Right forelimb (tissue), 1 donor: Measurements from ENCODE around the gene ODAD4.

Experiments used
- DNase-seq: peaks from one replicate; pipeline ENCODE4 v3.0.0-alpha.2; 2018

The ODAD4 gene

DNA sequence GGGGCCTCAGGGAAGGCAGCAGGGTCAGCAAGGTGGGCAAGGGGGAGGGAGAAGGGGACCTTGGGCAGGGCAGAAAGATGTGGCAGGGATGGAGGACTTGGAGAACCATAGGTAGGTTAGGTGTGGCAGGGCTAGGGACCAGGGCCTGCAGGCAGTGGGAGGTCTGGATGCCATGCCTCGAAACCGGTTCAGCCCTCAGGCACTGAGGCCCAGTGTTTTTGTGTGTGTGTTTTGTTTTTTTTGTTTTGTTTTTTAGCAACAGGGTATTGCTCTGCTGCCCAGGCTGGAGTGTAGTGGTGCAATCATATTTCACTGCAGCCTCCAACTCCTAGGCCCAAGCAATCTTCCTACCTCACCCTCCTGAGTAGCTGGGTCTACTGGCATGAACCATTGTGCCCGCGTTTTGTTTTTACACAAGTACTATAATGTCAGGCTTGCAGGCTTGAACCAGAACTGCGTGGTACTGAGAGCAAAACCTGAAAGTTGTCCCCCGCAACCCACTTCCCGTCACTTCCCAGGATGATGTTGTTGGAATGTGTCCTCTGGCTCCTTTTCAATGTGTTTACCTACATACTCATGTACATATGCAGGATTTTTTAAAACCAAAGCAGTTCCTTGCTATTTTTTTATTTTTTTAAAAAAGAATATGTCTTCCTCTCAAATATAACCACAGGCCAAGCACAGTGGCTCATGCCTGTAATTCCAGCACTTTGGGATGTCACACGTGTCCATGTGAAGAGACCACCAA, 12.4 kb downstream of the ODAD4 start:
- no peak for DNase-seq

GRCh38 chr17:41943492-41943891, 13.1 kb downstream of the ODAD4 start:
- no peak for DNase-seq

DNA sequence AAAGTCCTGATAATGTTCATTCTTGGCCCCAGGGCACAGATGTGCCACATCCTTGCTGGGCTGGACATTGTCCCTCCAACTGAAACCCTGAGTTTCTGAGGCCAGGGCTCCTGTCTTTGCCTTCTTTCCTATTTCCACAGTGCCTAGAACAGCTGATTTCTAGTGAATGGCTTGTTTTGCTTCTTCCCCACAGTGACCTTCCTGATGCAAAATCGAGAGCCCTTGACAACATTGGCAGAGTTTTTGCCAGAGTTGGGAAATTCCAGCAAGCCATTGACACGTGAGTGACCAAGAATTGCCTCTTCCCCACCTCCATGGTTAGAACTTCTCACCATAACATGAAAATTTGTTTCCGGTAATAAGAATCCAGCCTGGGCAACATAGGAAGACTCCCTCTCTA, 14.5 kb downstream of the ODAD4 start:
- DNase-seq, result no peak

GRCh38 chr17:41948762-41949460, 18.5 kb downstream of the ODAD4 start:
- DNase-seq, result no peak

GRCh38 chr17:41956522-41956921, 26.1 kb downstream of the ODAD4 start:
- DNase-seq, result no peak

GRCh38 chr17:41957031-41957868, 26.8 kb downstream of the ODAD4 start:
- DNase-seq, result no peak

GRCh38 chr17:41957869-41958439, 27.5 kb downstream of the ODAD4 start:
- DNase-seq, result no peak

DNA sequence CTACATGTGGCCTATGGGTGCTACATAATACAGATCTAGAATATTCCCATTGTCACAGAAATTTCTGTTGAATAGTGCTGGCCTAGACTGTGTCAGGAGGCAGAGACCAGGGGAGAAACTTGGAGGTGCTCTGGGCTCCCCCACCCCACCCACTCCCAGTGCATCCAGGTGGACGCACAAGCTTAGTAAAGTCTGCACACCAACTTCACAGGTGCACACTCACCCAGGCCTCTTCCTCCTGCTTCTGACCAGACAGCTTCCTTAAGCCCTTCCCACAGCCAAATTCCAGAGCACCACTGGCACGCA, 28.6 kb downstream of the ODAD4 start:
- no peak for DNase-seq

DNA sequence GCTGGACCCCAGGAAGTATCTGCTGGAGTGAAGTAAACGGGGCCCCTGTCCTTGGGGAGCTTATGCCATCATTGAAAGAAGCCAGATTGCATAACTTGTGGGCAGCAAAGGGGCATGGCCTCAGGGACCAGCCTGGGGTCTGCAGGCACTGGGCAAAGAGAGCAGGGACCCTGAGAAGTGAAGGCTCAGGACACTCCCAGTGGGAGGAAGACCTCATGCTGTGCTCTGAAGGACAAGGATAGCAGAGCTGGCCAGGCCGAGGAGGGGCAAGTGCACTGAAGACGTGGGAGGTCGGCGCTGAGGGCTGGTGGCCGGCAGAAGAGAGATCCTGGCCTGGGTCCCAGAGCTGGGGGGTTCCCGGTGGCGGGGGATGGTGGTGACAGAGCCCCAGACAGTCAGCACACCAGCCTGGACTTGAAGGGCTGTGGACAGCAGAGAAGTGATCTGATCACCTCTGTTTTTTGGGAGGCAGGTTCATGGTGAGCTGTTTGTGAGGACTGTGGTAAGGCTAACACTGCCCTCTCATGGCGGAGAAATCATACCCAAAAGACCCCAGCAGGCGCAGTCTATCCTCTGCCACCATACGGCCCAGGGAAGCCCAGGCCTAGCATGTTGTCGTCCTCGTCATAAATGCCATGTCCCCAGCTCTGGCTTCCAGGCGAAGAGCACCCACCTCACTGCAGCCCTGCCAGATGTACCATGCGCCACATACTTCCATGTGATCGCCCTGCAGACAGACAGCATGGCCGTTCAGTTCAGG, 29.1 kb downstream of the ODAD4 start:
- DNase-seq, result no peak

DNA sequence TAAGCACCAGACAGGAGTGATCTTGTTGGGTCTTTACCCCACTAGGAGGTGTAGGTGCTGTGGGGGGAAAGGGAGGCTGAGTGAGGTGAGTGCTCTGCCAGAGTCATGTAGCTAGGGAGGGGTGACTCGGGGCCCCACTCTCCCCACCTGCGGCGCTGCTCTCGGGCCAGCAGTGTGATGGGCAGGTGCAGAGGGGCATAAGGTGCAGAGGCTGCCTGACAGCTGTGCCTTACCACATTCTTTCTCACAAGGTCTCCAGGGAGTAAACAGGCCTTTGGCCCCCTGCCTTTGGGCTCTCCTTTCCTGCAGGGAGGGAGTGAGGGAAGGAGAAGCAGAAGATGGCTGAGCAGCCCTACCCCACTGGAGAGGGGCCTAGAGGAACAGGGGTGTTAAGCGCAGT, 31.7 kb downstream of the ODAD4 start:
- no peak for DNase-seq

- peak; percentile 86 for DNase-seq
These were observed 32.5 kb downstream of the ODAD4 start for GRCh38 chr17:41962768-41963434.

- DNase-seq, result peak; percentile 57
These were observed 35.5 kb downstream of the ODAD4 start for GRCh38 chr17:41965694-41966462.

- DNase-seq, result peak; percentile 93
These were observed 36.2 kb downstream of the ODAD4 start, which contains the start of gene CNP for GRCh38 chr17:41966463-41967140. Gene CNP (plus strand): TSS chr17:41966795. CDS start chr17:41966885, 90 bp downstream.

DNA sequence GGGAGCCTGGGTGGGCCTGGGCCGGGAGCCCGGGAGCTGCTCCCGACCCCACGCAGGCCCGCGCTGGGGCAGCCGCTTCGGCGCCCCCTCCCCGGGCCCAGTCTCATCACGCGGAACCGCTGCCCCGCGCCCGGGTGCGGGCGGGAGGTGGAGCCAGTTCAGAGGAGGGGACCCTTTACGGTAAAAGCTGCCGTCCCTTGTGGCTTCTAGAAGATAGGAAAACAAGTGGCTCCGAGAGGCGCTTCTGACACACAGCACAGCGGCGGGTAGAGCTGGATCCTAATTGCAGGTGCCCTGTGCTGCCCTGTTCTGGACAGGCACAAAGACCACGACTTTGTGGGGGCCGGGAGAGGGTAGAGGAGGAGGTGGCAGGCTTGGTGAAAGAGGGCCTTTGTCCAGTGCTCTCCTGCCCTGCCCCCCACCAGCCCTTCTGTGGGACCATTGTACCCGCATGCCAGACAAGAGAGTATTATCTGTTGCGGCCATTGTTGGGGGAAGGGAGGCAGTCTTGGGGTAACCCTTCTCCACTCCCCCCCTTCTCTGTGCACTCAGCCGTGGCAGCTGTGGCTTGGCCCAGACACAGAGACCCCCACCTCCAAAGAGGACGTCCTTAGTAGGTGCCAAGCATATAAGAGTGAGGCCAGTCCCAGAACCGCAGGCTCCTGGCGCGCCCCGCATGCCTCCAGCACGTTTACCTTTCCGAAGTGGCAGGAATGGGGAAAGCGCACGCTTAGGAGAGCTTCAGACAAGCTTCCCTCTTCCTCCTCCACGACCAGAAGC, 36.9 kb downstream of the ODAD4 start:
- DNase-seq, result no peak

DNA sequence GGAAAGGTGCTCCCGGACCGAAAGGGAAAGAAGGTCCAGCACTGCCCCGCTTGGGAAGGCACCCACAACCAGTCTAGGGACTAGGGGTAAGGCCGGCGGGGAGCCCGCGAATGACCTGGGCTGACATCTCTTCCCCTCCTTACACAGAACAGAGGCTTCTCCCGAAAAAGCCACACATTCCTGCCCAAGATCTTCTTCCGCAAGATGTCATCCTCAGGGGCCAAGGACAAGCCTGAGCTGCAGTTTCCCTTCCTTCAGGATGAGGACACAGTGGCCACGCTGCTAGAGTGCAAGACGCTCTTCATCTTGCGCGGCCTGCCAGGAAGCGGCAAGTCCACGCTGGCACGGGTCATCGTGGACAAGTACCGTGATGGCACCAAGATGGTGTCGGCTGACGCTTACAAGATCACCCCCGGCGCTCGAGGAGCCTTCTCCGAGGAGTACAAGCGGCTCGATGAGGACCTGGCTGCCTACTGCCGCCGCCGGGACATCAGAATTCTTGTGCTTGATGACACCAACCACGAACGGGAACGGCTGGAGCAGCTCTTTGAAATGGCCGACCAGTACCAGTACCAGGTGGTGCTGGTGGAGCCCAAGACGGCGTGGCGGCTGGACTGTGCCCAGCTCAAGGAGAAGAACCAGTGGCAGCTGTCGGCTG, 37.6 kb downstream of the ODAD4 start:
- DNase-seq, result no peak

GRCh38 chr17:41968676-41969075, 38.3 kb downstream of the ODAD4 start:
- no peak for DNase-seq

- DNase-seq, result no peak
These were observed 40.5 kb downstream of the ODAD4 start for GRCh38 chr17:41970901-41971331.

DNA sequence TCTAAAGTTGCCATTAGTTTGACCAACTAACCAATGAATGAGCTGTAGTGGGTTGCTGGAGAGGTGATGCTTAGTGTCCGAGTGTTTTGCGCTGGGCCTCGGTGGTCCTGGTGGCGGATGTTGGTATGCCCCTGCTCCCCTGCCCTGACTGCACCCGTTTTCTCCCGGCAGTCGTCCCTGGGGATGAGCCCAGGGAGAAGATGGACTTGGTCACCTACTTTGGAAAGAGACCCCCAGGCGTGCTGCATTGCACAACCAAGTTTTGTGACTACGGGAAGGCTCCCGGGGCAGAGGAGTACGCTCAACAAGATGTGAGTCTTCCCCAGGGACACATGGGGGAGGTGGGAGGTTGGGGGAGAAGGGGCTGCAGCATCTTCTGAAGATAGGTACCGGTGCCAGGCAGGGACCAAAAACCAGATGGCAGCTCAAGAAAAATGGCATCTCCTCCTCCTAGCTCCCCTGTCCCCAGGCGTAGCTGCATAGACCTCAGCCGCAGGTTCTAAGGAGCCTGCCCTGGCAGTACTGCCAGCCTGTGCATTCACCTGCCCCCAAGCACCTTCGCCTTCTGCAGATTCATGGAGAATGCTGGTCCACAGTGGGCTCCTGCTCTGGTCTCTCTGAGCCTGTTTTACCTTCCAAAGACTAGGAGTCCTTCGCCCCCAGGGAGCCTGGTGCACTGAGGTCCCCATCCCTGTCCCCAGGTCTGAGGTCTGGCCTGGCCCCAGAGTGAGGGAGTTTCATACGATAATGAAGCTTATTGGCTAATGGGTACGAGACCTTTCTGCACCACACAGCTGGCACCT, 41.5 kb downstream of the ODAD4 start:
- DNase-seq, result no peak
